MM.1S (cell line): ENCODE measurements around the gene PLEKHS1.

Experiments
- DNase-seq: peaks from one replicate; pipeline ENCODE4 v3.0.0-alpha.2; 2015
- H2AFZ ChIP-seq: fragments of 300-600 bp; sonication (generic); 2 replicates; pipeline ENCODE4 v1.6.0; 2016; ENCODE audit warnings: antibody characterized with exemption, low read length
- H3F3A ChIP-seq: fragments of 300-600 bp; sonication (generic); 2 replicates; pipeline ENCODE4 v1.6.1; 2016; ENCODE audit warnings: mild to moderate bottlenecking, antibody characterized with exemption, low read length, moderate library complexity, mixed read lengths; ENCODE audit not compliant: insufficient read depth
- H3K27ac ChIP-seq: fragments of 300-600 bp; sonication (generic); 2 replicates; pipeline ENCODE4 v1.5.1; 2016; ENCODE audit warnings: mild to moderate bottlenecking, low read length
- H3K27me3 ChIP-seq: fragments of 300-600 bp; sonication (generic); replicated peaks from 2 replicates; pipeline ENCODE4 v1.6.0; 2016; ENCODE audit warnings: low read length; ENCODE audit not compliant: insufficient read depth
- H3K36me3 ChIP-seq: fragments of 300-600 bp; sonication (generic); replicated peaks from 2 replicates; pipeline ENCODE4 v1.6.1; 2016; ENCODE audit warnings: mild to moderate bottlenecking, low read length, mixed read lengths; ENCODE audit not compliant: insufficient read depth
- H3K4me1 ChIP-seq: fragments of 300-600 bp; sonication (generic); 2 replicates; pipeline ENCODE4 v1.6.1; 2016; ENCODE audit warnings: low read length, mixed read lengths
- H3K4me2 ChIP-seq: fragments of 300-600 bp; sonication (generic); 2 replicates; pipeline ENCODE4 v1.6.0; 2016; ENCODE audit warnings: low read depth, low read length
- H3K4me3 ChIP-seq: fragments of 300-600 bp; sonication (generic); 2 replicates; pipeline ENCODE4 v1.5.1; 2016; ENCODE audit warnings: low read length, mixed read lengths
- H3K79me2 ChIP-seq: fragments of 300-600 bp; sonication (generic); 2 replicates; pipeline ENCODE4 v1.6.1; 2016; ENCODE audit warnings: mixed run types, low read length, mixed read lengths
- H3K9ac ChIP-seq: fragments of 300-600 bp; sonication (generic); 2 replicates; pipeline ENCODE4 v1.6.1; 2016; ENCODE audit warnings: low read length, mixed read lengths
- H3K9me2 ChIP-seq: fragments of 300-600 bp; sonication (generic); replicated peaks from 2 replicates; pipeline ENCODE4 v1.6.1; 2016; ENCODE audit warnings: mild to moderate bottlenecking, low read length, mixed read lengths; ENCODE audit not compliant: insufficient read depth
- H3K9me3 ChIP-seq: fragments of 300-600 bp; sonication (generic); replicated peaks from 2 replicates; pipeline ENCODE4 v1.6.1; 2016; ENCODE audit warnings: mild to moderate bottlenecking, low read length, mixed read lengths; ENCODE audit not compliant: insufficient read depth
- H4K20me1 ChIP-seq: fragments of 300-600 bp; sonication (generic); 2 replicates; pipeline ENCODE4 v1.6.1; 2016; ENCODE audit warnings: mild to moderate bottlenecking, low read length, moderate library complexity, mixed read lengths; ENCODE audit not compliant: insufficient read depth
- CTCF ChIP-seq: fragments of 300-600 bp; sonication (generic); IDR thresholded peaks from 2 replicates; pipeline ENCODE4 v1.5.1; 2016; ENCODE audit warnings: antibody characterized with exemption, low read length, mixed read lengths
- EZH2 ChIP-seq: fragments of 300-600 bp; sonication (generic); optimal IDR thresholded peaks from 2 replicates; pipeline ENCODE3; 2017; ENCODE audit warnings: low read depth, mild to moderate bottlenecking, antibody characterized with exemption, low read length, mixed read lengths
- EZH2phosphoT487 ChIP-seq: fragments of 300-600 bp; sonication (generic); IDR thresholded peaks from 2 replicates; pipeline ENCODE4 v1.6.1; 2018; ENCODE audit warnings: antibody characterized with exemption, low read length

PLEKHS1 gene

GRCh38 chr10:113754768-113755167 is 3.3 kb downstream of the PLEKHS1 start:
- no peaks in the 10 kb centered on the region for H3K27me3 ChIP-seq
- H3K9ac ChIP-seq: no peak overlapping the region
- H3K36me3 ChIP-seq: no peaks in the 10 kb centered on the region
- no peaks in the 10 kb centered on the region for H4K20me1 ChIP-seq
- H3K4me1 ChIP-seq: no peaks in the 10 kb centered on the region
- H3K9me3 ChIP-seq: no peaks in the 10 kb centered on the region
- H3K4me3 ChIP-seq: no peak overlapping the region
- no peak overlapping the region for H3K4me2 ChIP-seq
- H3K79me2 ChIP-seq: no peaks in the 10 kb centered on the region
- no peak overlapping the region for H3K27ac ChIP-seq
- no peaks in the 10 kb centered on the region for H3K9me2 ChIP-seq
- DNase-seq: no peak
- TF ChIP-seq EZH2phosphoT487 (no peak), EZH2 (no peak), CTCF (no peak)
- H3F3A ChIP-seq: no peaks in the 10 kb centered on the region
- H2AFZ ChIP-seq: no peak overlapping the region

GRCh38 chr10:113756940-113757543 is 5.6 kb downstream of the PLEKHS1 start:
- Histone ChIP-seq H3K27ac (no peak overlapping the region), H4K20me1 (no peaks in the 10 kb centered on the region), H3K4me2 (no peak overlapping the region), H3K4me1 (no peaks in the 10 kb centered on the region), H3K4me3 (no peak overlapping the region), H3K9me2 (no peaks in the 10 kb centered on the region), H3K9ac (no peak overlapping the region), H3K36me3 (no peaks in the 10 kb centered on the region), H3K27me3 (no peaks in the 10 kb centered on the region), H2AFZ (no peak overlapping the region), H3K79me2 (no peaks in the 10 kb centered on the region), H3F3A (no peaks in the 10 kb centered on the region), H3K9me3 (no peaks in the 10 kb centered on the region)
- no peak for DNase-seq
- TF ChIP-seq CTCF (no peak), EZH2 (no peak), EZH2phosphoT487 (no peak)

GRCh38 chr10:113762083-113762482 is 10.6 kb downstream of the PLEKHS1 start:
- Histone ChIP-seq H3K79me2 (no peaks in the 10 kb centered on the region), H3K27me3 (no peaks in the 10 kb centered on the region), H3K4me1 (no peaks in the 10 kb centered on the region), H3K4me2 (no peak overlapping the region), H4K20me1 (no peaks in the 10 kb centered on the region), H3K9me3 (no peaks in the 10 kb centered on the region), H3K27ac (no peak overlapping the region), H3F3A (no peaks in the 10 kb centered on the region), H3K4me3 (no peak overlapping the region), H2AFZ (no peak overlapping the region), H3K9ac (no peak overlapping the region), H3K9me2 (no peaks in the 10 kb centered on the region; the same call in 1 of the 2 replicates), H3K36me3 (no peaks in the 10 kb centered on the region)
- no peak for DNase-seq
- TF ChIP-seq EZH2 (no peak), CTCF (no peak), EZH2phosphoT487 (no peak)
